ENCODE results near the gene MFSD11.
"Not testable (repeated sequence)": the region's sequence is repeated elsewhere in the genome, so short reads cannot be mapped to it uniquely, and the experiment has no call there.

The MFSD11 gene

GRCh38 chr17:76752006-76752405 is 14.1 kb downstream of the MFSD11 start:
- DNase-seq = no peak

- no peak for DNase-seq
Observed at GRCh38 chr17:76753061-76753961, 15.4 kb downstream of the MFSD11 start.

- no peak for DNase-seq
Observed at GRCh38 chr17:76755285-76755684, 17.4 kb downstream of the MFSD11 start.

- DNase-seq = no peak
Observed at GRCh38 chr17:76757256-76757655, 19.3 kb downstream of the MFSD11 start.

GRCh38 chr17:76758570-76758969 is 20.7 kb downstream of the MFSD11 start:
- no peak for DNase-seq

- peak; percentile 40 for DNase-seq
Observed at GRCh38 chr17:76772842-76773525, 35.1 kb downstream of the MFSD11 start.

GRCh38 chr17:76775021-76775600 is 37.2 kb downstream of the MFSD11 start:
- DNase-seq = no peak

GRCh38 chr17:76781056-76781982 is 43.4 kb downstream of the MFSD11 start:
- DNase-seq = no peak

- no peak for DNase-seq
Observed at GRCh38 chr17:76783146-76783545, 45.2 kb downstream of the MFSD11 start.

GRCh38 chr17:76784926-76785325 is 47.0 kb downstream of the MFSD11 start:
- DNase-seq = no peak

- not testable (repeated sequence) for DNase-seq
Observed at GRCh38 chr17:76787866-76788265, 49.9 kb downstream of the MFSD11 start.

- no peak for DNase-seq
Observed at GRCh38 chr17:76789235-76789788, 51.4 kb downstream of the MFSD11 start.

- DNase-seq = peak; percentile 12
Observed at GRCh38 chr17:76791053-76791980, 53.4 kb downstream of the MFSD11 start.

GRCh38 chr17:76792348-76792747 is 54.4 kb downstream of the MFSD11 start:
- no peak for DNase-seq

- no peak for DNase-seq
Observed at GRCh38 chr17:76793775-76794174, 55.9 kb downstream of the MFSD11 start.

GRCh38 chr17:76796081-76796480 is 58.2 kb downstream of the MFSD11 start:
- no peak for DNase-seq

- DNase-seq = no peak
Observed at GRCh38 chr17:76797241-76797840, 59.4 kb downstream of the MFSD11 start.

GRCh38 chr17:76801706-76802105 is 63.8 kb downstream of the MFSD11 start:
- no peak for DNase-seq

GRCh38 chr17:76805319-76805718 is 67.4 kb downstream of the MFSD11 start:
- no peak for DNase-seq

- DNase-seq = not testable (repeated sequence)
Observed at GRCh38 chr17:76806151-76806550, 68.2 kb downstream of the MFSD11 start.

- DNase-seq = not testable (repeated sequence)
Observed at GRCh38 chr17:76806767-76807166, 68.8 kb downstream of the MFSD11 start.

Measured in activated CD4-positive, alpha-beta T cell treated with anti-CD3 and anti-CD28 coated beads for 1 hour (primary cell).